Astrocyte (in vitro differentiated cells and primary cell): ENCODE data around the gene CACNA1B.

Experiments
- EZH2 ChIP-seq: IDR thresholded peaks from 2 replicates; pipeline ENCODE4 v1.6.1; 2012; ENCODE audit warnings: mild to moderate bottlenecking, low read length, inconsistent platforms; ENCODE audit not compliant: insufficient read depth
- TF ChIP-seq, protein P1 (sequence below): IDR thresholded peaks from 2 replicates; pipeline ENCODE4 v1.5.1; 2011; ENCODE audit warnings: low read depth, mild to moderate bottlenecking, inconsistent platforms, low read length, moderate library complexity; ENCODE audit not compliant: insufficient read depth

DNA sequence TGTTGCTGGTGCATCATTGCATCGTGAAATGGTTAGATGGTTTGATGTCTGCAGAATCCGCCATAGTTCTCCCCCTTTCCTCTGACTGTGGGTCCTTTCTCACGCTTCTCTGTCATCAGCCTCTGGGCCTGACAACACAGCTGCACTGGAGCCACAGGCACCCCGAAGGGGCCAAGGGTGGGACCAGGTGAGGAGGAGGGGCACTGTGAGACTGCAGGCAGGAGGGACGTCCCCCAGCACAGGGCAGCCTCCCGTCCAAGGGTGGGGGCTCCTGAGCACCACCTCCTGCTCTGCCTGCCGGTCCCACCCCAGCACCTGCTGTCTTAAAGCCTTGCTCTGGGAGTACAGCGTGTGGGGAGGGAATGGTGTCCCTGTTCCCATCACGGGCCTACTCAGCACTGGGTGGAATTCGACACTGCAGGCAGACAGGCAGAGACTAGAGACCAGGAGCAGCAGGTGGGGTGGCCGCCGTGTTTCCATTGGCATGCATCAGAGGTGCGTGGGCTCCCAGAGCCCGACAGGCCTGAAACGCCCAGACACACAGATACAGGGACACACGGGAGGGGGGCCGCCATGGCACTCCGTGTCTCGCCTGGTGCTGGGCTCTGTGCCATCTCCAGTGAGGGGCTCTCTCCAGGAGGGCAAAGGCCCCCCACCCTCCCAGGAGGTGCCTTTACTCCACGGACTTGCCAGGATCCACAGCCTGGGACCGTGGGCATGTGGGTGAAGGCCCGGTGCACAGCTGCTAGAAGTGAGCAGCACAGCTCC lies 15.0 kb downstream of the CACNA1B start:
- TF ChIP-seq, protein P1, sequence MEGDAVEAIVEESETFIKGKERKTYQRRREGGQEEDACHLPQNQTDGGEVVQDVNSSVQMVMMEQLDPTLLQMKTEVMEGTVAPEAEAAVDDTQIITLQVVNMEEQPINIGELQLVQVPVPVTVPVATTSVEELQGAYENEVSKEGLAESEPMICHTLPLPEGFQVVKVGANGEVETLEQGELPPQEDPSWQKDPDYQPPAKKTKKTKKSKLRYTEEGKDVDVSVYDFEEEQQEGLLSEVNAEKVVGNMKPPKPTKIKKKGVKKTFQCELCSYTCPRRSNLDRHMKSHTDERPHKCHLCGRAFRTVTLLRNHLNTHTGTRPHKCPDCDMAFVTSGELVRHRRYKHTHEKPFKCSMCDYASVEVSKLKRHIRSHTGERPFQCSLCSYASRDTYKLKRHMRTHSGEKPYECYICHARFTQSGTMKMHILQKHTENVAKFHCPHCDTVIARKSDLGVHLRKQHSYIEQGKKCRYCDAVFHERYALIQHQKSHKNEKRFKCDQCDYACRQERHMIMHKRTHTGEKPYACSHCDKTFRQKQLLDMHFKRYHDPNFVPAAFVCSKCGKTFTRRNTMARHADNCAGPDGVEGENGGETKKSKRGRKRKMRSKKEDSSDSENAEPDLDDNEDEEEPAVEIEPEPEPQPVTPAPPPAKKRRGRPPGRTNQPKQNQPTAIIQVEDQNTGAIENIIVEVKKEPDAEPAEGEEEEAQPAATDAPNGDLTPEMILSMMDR, result no peak
- TF ChIP-seq EZH2, result no peak
